Adrenal gland (tissue), 12 donors: ENCODE data around the gene RCAN3. TPM values are rescaled to one million over a fixed set of nuclear protein-coding genes. Genes with fewer than 3 reads are reported as not detected.
"Not testable (repeated sequence)": the region's sequence is repeated elsewhere in the genome, so short reads cannot be mapped to it uniquely, and the experiment has no call there.

Experiments
- DNase-seq, 7 donors: peaks; one replicate each; pipeline ENCODE4 v3.0.0-alpha.2; 2019 to 2020
- H3K27ac ChIP-seq, 5 donors: fragments of 200-600 bp; sonication (generic) in 4 of 5; 1 replicate in 3 of 5; 2 replicates in 2 of 5; pipeline versions ENCODE4 v1.5.1 to v1.8.0; 2016 to 2020; ENCODE audit warnings: mild to moderate bottlenecking in 1 of 5
- H3K27me3 ChIP-seq: fragments of 200-600 bp; 2 replicates; pipeline ENCODE4 v1.8.0; 2021
- H3K36me3 ChIP-seq, 2 donors: fragments of 200-600 bp; replicated peaks in 1 of 2; 1 replicate in 1 of 2; 2 replicates in 1 of 2; pipeline versions ENCODE4 v1.5.1 to v1.8.0; 2018 to 2022
- H3K4me1 ChIP-seq, 2 donors: fragments of 200-600 bp; replicated peaks in 1 of 2; 1 replicate in 1 of 2; 2 replicates in 1 of 2; pipeline versions ENCODE4 v1.5.1 to v1.8.0; 2018 to 2021
- H3K4me3 ChIP-seq, 4 donors: fragments of 200-600 bp; sonication (generic) in 3 of 4; one replicate each; pipeline ENCODE4 v1.5.1; 2016 to 2018
- H3K9me3 ChIP-seq, 3 donors: fragments of 200-600 bp; sonication (generic) in 1 of 3; replicated peaks in 1 of 3; 1 replicate in 2 of 3; 2 replicates in 1 of 3; pipeline versions ENCODE4 v1.5.1 to v1.8.0; 2016 to 2021
- POLR2A ChIP-seq, 2 donors: fragments of 450-650 bp; IDR thresholded peaks; one replicate each; pipeline ENCODE4 v1.6.1; 2017; ENCODE audit warnings: antibody characterized with exemption in 2 of 2, mild to moderate bottlenecking in 2 of 2, moderate library complexity in 1 of 2
- WGBS, 4 donors: extraction: QIAGEN DNeasy Blood & Tissue Kit in 2 of 4; methylation state at CpG; one replicate each; pipeline versions ENCODE4 v1.1.5 to v1.1.7; 2013 to 2017; 5-methylcytosine and 5-hydroxymethylcytosine counted together
- intact Hi-C, 2 donors: fragments of 100-400 bp; cut with DNase I; formaldehyde crosslinking; loops; one replicate each; pipeline versions ENCODE4 v1.14.1 to v1.15.0; 2022 to 2023
- polyA plus RNA-seq, 3 donors: library from polyadenylated mRNA; stranded (reverse); fragments of 200-250 nt in 2 of 3; fragments of 350-450 nt in 1 of 3; fragmentation: Illumina TruSeq in 1 of 3; extraction: RNeasy Lipid Tissue Mini Kit (QIAGEN cat#74804) in 1 of 3; gene quantifications; one replicate each; pipeline ENCODE4 v1.2.3, GENCODE V29; 2013 to 2014
- total RNA-seq, 9 donors: library from RNA; depleted of rRNA in 4 of 9; stranded (reverse); fragments of >200 nt in 4 of 9; fragments of 120-200 nt in 1 of 9; fragmentation: NEBNext Ultra II Directional in 1 of 9; extraction: Animal tissue kit (Norgen Biotek cat#: 25700) in 1 of 9; gene quantifications; one replicate each; pipeline versions ENCODE4 v1.1.0 to v1.2.4, GENCODE V29; 2013 to 2023
- TF ChIP-seq, protein P1 (sequence below), 6 experiments: fragments of 450-650 bp in 4 of 6; fragments of 200-600 bp in 2 of 6; sonication (generic) in 1 of 6; IDR thresholded peaks; 1 replicate in 5 of 6; 2 replicates in 1 of 6; pipeline versions ENCODE4 v1.5.1 to v1.8.0; 2016 to 2021; ENCODE audit warnings: antibody characterized with exemption in 6 of 6, mild to moderate bottlenecking in 2 of 6, moderate library complexity in 1 of 6
- donor health status: healthy with polysubstance abuse.
- donor health status: Bipolar disorder and iron deficiency.
- donor health status: DM: yes; HTN: yes; CAD: no.
- donor health status: DM: no; HTN: no; CAD: no.
- donor health status: DM: no; HTN: no; CAD: no.
- donor health status: DM: yes; HTN: yes; CAD: no.

The RCAN3 gene
- total and polyA plus RNA-seq, 12 donors, result 0.48 to 5.6 (median 2.2) TPM

DNA sequence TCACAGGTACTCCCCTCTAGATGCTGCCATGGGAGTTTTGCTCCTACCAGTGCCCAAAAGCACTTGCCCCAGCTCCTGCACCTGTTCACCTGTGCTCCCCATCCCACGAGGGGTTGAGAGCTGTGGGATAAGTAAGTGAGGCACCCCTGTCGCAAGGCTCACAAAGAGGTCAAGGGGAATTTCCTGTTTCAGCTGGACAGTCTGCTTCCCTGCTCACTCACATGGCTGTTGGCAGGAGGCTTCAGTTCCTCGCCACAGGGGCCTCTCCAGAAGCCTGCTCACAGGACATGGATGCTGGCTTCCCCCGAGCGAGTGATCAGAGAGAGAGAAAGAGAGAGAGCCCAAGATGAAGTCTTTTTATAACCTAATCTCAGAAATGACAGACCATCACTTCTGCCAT lies 44.6 kb downstream of the RCAN3 start:
- intact Hi-C loops, result no loop called here
- TF ChIP-seq, protein P1, sequence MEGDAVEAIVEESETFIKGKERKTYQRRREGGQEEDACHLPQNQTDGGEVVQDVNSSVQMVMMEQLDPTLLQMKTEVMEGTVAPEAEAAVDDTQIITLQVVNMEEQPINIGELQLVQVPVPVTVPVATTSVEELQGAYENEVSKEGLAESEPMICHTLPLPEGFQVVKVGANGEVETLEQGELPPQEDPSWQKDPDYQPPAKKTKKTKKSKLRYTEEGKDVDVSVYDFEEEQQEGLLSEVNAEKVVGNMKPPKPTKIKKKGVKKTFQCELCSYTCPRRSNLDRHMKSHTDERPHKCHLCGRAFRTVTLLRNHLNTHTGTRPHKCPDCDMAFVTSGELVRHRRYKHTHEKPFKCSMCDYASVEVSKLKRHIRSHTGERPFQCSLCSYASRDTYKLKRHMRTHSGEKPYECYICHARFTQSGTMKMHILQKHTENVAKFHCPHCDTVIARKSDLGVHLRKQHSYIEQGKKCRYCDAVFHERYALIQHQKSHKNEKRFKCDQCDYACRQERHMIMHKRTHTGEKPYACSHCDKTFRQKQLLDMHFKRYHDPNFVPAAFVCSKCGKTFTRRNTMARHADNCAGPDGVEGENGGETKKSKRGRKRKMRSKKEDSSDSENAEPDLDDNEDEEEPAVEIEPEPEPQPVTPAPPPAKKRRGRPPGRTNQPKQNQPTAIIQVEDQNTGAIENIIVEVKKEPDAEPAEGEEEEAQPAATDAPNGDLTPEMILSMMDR (IDR thresholded peaks at IDR 0.05), result no peak
- no peak for TF ChIP-seq POLR2A (IDR thresholded peaks at IDR 0.05)
- no peak overlapping the region for H3K4me3 ChIP-seq
- H3K4me1 ChIP-seq, result no peaks in the 10 kb centered on the region
- no peaks in the 10 kb centered on the region for H3K9me3 ChIP-seq
- H3K27me3 ChIP-seq, result peaks cover 7% of the 10 kb centered on the region
- no peak overlapping the region for H3K27ac ChIP-seq
- DNase-seq, result no peak
- no peaks in the 10 kb centered on the region for H3K36me3 ChIP-seq
- 55 to 74% (median 71%) methylated on average over 5 of the region's 5 CpGs for WGBS, 4 donors

DNA sequence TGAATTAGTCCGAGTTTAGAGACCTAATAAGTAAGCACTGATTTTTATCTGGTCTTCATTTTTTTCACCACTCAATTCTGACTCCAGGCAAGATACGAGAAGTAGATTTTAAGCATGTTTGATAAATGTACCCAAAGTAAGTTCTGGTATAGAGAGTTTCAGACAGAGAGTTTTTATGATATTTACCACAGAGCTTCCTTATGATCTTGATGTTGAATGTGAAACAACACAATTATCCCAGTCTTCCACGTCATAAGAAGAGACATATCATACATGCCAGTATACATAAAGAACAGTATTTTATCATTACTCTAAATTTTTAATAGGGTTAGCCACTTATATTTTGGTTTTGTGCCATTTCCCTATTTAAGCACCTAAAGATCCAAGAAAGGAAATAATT lies 45.4 kb downstream of the RCAN3 start:
- no peaks in the 10 kb centered on the region for H3K4me1 ChIP-seq
- intact Hi-C loops, result no loop called here
- no peak for DNase-seq
- H3K4me3 ChIP-seq, result no peak overlapping the region
- TF ChIP-seq, protein P1 (IDR thresholded peaks at IDR 0.05), result no peak
- TF ChIP-seq POLR2A (IDR thresholded peaks at IDR 0.05), result no peak
- no peak overlapping the region for H3K27ac ChIP-seq
- H3K36me3 ChIP-seq, result no peaks in the 10 kb centered on the region
- peaks cover 7% of the 10 kb centered on the region for H3K27me3 ChIP-seq
- H3K9me3 ChIP-seq, result no peaks in the 10 kb centered on the region
- WGBS, 4 donors, result 55 to 72% (median 68%) methylated on average over 3 of the region's 3 CpGs

DNA sequence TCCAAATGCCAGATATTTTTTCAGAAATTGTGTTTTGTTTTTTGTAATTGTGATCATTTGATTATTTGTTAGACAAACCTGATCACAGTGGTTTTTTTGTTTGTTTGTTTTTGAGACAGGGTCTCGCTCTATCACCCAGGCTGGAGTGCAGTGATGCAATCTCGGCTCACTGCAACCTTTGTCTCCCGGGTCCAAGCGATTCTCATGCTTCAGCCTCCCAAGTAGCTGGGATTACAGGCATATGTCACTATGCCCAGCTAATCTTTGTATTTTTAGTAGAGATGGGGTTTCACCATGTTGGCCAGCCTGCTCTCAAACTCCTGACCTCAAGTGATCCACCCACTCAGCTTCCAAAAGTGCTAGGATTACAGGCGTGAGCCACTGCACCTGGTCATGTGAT lies 46.6 kb downstream of the RCAN3 start:
- H3K9me3 ChIP-seq, H3K4me1 ChIP-seq, DNase-seq, H3K4me3 ChIP-seq, H3K27ac ChIP-seq, H3K36me3 ChIP-seq, intact Hi-C loops, H3K27me3 ChIP-seq: not testable (repeated sequence)
- 55 to 71% (median 67%) methylated on average over 5 of the region's 5 CpGs for WGBS, 4 donors

DNA sequence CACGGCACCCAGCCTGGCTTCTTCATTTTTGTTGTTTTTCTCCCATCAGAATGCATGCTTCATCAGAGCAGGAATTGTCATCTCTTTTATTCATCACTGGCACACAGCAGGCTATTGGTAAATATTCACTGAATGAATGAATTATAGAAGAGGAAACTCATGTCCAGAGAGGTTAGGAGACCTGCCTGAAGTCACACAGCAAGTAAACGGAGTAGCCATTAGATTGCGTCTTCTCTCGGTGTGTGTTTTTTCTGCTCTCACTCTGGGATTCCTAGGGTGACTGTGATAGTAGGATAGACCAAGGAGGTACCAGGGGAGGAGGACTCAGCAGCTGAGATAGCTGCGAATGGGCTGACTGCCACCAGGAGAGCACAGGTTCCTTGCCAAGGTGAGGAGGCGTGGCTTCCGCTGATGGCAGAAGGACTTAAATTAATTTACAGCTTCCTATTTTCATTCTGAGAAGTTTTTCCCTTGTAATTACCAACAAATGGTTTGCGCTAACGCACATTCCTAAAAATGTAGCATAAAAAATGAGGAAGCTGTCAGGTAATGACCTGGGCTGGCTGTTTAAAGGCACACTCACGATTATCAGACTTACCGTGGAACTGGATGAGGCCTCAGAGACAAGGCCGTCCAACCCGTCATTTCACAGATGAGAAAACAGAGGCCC lies 48.8 kb downstream of the RCAN3 start:
- DNase-seq, result no peak
- WGBS, 4 donors, result 71 to 78% (median 73%) methylated on average over 13 of the region's 13 CpGs
- TF ChIP-seq, protein P1 (IDR thresholded peaks at IDR 0.05), result no peak
- TF ChIP-seq POLR2A (IDR thresholded peaks at IDR 0.05), result no peak

DNA sequence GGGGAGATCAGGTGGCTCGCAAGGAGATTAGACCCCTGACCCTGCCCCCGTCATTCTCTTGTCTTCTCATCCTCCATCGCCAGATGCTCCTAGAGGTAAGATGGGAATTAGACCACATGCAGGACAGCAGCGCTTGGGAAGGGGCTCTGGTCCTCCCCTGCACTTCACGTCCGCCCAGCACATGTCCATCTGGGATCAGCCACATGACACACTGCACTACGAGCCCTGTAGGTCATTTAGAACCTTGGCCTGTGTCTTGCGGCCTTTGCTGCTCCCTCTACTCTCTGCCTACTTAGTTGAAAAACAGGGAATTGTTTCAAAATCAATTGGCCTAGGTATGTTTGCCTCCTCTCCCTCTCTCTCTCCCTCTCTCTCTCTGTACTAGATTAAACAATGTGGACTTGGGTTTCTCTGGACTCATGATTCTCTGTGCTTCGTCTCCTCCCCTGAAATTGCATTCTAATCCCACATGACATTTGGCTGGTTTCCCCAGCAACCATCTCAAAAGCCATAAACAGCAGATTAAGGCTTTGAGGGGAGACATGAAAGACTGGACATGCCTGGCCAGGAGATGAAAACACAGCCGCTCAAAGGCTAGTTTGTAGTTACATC lies 49.4 kb downstream of the RCAN3 start:
- Histone ChIP-seq H3K27ac (no peak overlapping the region), H3K9me3 (no peaks in the 10 kb centered on the region), H3K36me3 (no peaks in the 10 kb centered on the region), H3K27me3 (peaks cover 26% of the 10 kb centered on the region), H3K4me1 (peaks cover 0 to 7% of the 10 kb centered on the region in 2 donors), H3K4me3 (no peak overlapping the region)
- TF ChIP-seq, protein P1 (IDR thresholded peaks at IDR 0.05), result no peak
- no peak for TF ChIP-seq POLR2A (IDR thresholded peaks at IDR 0.05)
- DNase-seq, result no peak
- intact Hi-C loops, result no loop called here
- WGBS, 4 donors, result 75 to 83% (median 77%) methylated on average over 7 to 10 of the region's 10 CpGs

More for the DNA sequence above, 48.8 kb downstream of the RCAN3 start:
- no peaks in the 10 kb centered on the region for H3K36me3 ChIP-seq
- peaks cover 0 to 7% of the 10 kb centered on the region in 2 donors for H3K4me1 ChIP-seq
- no peaks in the 10 kb centered on the region for H3K9me3 ChIP-seq
- no peak overlapping the region for H3K27ac ChIP-seq
- H3K4me3 ChIP-seq, result no peak overlapping the region
- peaks cover 19% of the 10 kb centered on the region for H3K27me3 ChIP-seq
- intact Hi-C loops, result no loop called here
